Nephron progenitor cell (in vitro differentiated cells): ENCODE results near the gene SRGAP3.

Source experiments
- DNase-seq: peaks from one replicate; pipeline ENCODE4 v3.0.0; 2021
- H3K27ac Mint-ChIP-seq: 2 replicates; pipeline ENCODE4 v1.8.0; 2021; ENCODE audit warnings: mild to moderate bottlenecking, moderate library complexity, mixed read lengths
- H3K27me3 Mint-ChIP-seq: 2 replicates; pipeline ENCODE4 v1.8.0; 2021; ENCODE audit warnings: mild to moderate bottlenecking, low read depth, mixed read lengths; ENCODE audit not compliant: poor library complexity
- H3K36me3 Mint-ChIP-seq: 2 replicates; pipeline ENCODE4 v1.8.0; 2021; ENCODE audit warnings: low read depth, mixed read lengths
- H3K4me1 Mint-ChIP-seq: 2 replicates; pipeline ENCODE4 v1.8.0; 2021; ENCODE audit warnings: mixed read lengths
- H3K4me3 Mint-ChIP-seq: 2 replicates; pipeline ENCODE4 v1.8.0; 2021; ENCODE audit warnings: mild to moderate bottlenecking, moderate library complexity, mixed read lengths
- H3K9me3 Mint-ChIP-seq: 2 replicates; pipeline ENCODE4 v1.8.0; 2021; ENCODE audit warnings: mild to moderate bottlenecking, moderate library complexity, mixed read lengths
- CTCF ChIP-seq: fragments of 200-600 bp; sonication (generic); IDR thresholded peaks from 2 replicates; pipeline ENCODE4 v1.5.0; 2021; ENCODE audit warnings: antibody characterized with exemption

The SRGAP3 gene

DNA sequence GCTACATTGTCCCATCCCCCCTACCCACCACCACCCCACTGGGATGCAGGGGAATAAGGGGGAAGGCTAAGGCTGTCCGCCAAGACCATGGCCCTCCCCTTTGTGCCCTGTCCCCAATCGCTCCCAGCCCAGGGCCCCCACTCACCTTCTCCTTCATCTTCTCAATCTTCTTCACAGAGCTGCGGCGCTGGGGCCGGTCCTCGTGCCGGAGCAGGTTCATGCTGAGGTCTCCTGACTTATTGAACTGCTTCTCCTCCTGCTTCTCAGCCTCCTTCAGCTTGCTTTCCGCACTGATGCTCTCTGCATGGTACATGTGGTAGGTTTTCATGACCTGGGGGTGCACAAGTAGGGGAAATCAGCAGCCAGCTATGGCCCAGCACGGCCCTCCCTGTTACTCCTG, 185.2 kb downstream of the SRGAP3 start:
- H3K9me3 Mint-ChIP-seq = peaks cover 26% of the 10 kb centered on the region
- H3K36me3 Mint-ChIP-seq = peaks cover 46% of the 10 kb centered on the region
- TF ChIP-seq CTCF = no peak
- H3K4me3 Mint-ChIP-seq = no peak overlapping the region
- peaks cover 11% of the 10 kb centered on the region for H3K4me1 Mint-ChIP-seq
- no peak overlapping the region for H3K27ac Mint-ChIP-seq
- no peak for DNase-seq
- H3K27me3 Mint-ChIP-seq = peaks cover 20% of the 10 kb centered on the region

DNA sequence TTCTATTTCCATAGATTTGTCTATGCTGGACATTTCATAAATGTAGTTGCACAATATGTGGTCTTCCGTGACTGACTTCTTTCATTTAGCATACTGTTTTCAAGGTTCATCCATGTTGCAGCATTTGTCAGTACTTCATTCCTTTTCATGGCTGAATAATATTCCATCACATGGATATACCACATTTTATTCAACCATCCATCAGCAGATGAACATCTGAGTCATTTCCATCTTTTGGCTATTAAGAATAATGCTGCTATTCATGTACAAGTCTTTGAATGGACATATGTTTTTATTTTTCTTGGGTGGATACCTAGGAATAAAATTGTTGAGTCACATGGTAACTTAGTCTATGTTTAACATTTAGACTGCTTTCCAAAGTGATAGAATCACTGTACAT, 186.9 kb downstream of the SRGAP3 start:
- Mint-ChIP-seq H3K36me3 (peaks cover 59% of the 10 kb centered on the region), H3K4me3 (no peak overlapping the region)

GRCh38 chr3:9061634-9062033, 187.8 kb downstream of the SRGAP3 start:
- Mint-ChIP-seq H3K4me1 (peaks cover 11% of the 10 kb centered on the region), H3K36me3 (peaks cover 65% of the 10 kb centered on the region)

More for the DNA sequence above, 186.9 kb downstream of the SRGAP3 start:
- Mint-ChIP-seq H3K27ac (no peak overlapping the region), H3K9me3 (peaks cover 26% of the 10 kb centered on the region), H3K27me3 (peaks cover 20% of the 10 kb centered on the region), H3K4me1 (peaks cover 11% of the 10 kb centered on the region)
- DNase-seq = no peak
- no peak for TF ChIP-seq CTCF

GRCh38 chr3:9059489-9060400, 189.7 kb downstream of the SRGAP3 start:
- H3K4me1 Mint-ChIP-seq = peaks cover 5% of the 10 kb centered on the region
- H3K9me3 Mint-ChIP-seq = peaks cover 26% of the 10 kb centered on the region
- no peak overlapping the region for H3K27ac Mint-ChIP-seq
- DNase-seq = no peak
- H3K4me3 Mint-ChIP-seq = no peak overlapping the region
- no peak for TF ChIP-seq CTCF
- H3K36me3 Mint-ChIP-seq = peaks cover 82% of the 10 kb centered on the region
- H3K27me3 Mint-ChIP-seq = peaks cover 21% of the 10 kb centered on the region

More at GRCh38 chr3:9061634-9062033, 187.8 kb downstream of the SRGAP3 start:
- H3K27me3 Mint-ChIP-seq = peaks cover 24% of the 10 kb centered on the region
- peaks cover 26% of the 10 kb centered on the region for H3K9me3 Mint-ChIP-seq
- DNase-seq = no peak
- H3K27ac Mint-ChIP-seq = no peak overlapping the region
- H3K4me3 Mint-ChIP-seq = no peak overlapping the region
- TF ChIP-seq CTCF = no peak

- no peaks in the 10 kb centered on the region for H3K9me3 Mint-ChIP-seq
- H3K27me3 Mint-ChIP-seq = peaks cover 3% of the 10 kb centered on the region
- DNase-seq = no peak
- no peaks in the 10 kb centered on the region for H3K4me1 Mint-ChIP-seq
- peaks cover 83% of the 10 kb centered on the region for H3K36me3 Mint-ChIP-seq
- no peak overlapping the region for H3K27ac Mint-ChIP-seq
- TF ChIP-seq CTCF = no peak
- no peak overlapping the region for H3K4me3 Mint-ChIP-seq
Observed at GRCh38 chr3:9056581-9056980, 192.9 kb downstream of the SRGAP3 start.
